ENCODE results near the gene PCDHB13.
"Not testable (repeated sequence)": the region's sequence is repeated elsewhere in the genome, so short reads cannot be mapped to it uniquely, and the experiment has no call there.

PCDHB13 gene
- 0 to 0.07 (median 0.02) reads per million in 18 experiments for total RNA-seq

- not testable (repeated sequence) for DNase-seq
These were observed at the start of gene PCDHB13 for GRCh38 chr5:141213656-141214339. PCDHB13 (plus strand) TSS chr5:141213919; CDS start chr5:141214124, 205 bp downstream.

- no peak for DNase-seq
These were observed 41.1 kb upstream of the PCDHB13 start, which contains the start of gene PCDHB7 for GRCh38 chr5:141172381-141173204. PCDHB7 (plus strand) TSS chr5:141172644; CDS start chr5:141172836, 192 bp downstream.

GRCh38 chr5:141174291-141175104 is 39.2 kb upstream of the PCDHB13 start:
- DNase-seq: not testable (repeated sequence)

GRCh38 chr5:141175933-141176332 is 37.8 kb upstream of the PCDHB13 start:
- DNase-seq: no peak

GRCh38 chr5:141177577-141178191 is 36.0 kb upstream of the PCDHB13 start, which contains the start of gene PCDHB8:
PCDHB8 (plus strand) TSS chr5:141177790; CDS start chr5:141178035, 245 bp downstream.
- DNase-seq: not testable (repeated sequence)

GRCh38 chr5:141179371-141179770 is 34.3 kb upstream of the PCDHB13 start:
- not testable (repeated sequence) for DNase-seq

- not testable (repeated sequence) for DNase-seq
These were observed 33.8 kb upstream of the PCDHB13 start for GRCh38 chr5:141179876-141180275.

- DNase-seq: no peak
These were observed 33.4 kb upstream of the PCDHB13 start for GRCh38 chr5:141180313-141180712.

GRCh38 chr5:141182248-141182647 is 31.5 kb upstream of the PCDHB13 start, which contains the start of gene PCDHB16:
PCDHB16 (plus strand) TSS chr5:141182387; CDS start chr5:141182560, 173 bp downstream.
- no peak for DNase-seq

- DNase-seq: not testable (repeated sequence)
These were observed 29.4 kb upstream of the PCDHB13 start for GRCh38 chr5:141184117-141184855.

- DNase-seq: no peak
These were observed 26.7 kb upstream of the PCDHB13 start, which contains the start of gene PCDHB9 for GRCh38 chr5:141186897-141187512. PCDHB9 (plus strand) TSS chr5:141187161; CDS start chr5:141187319, 158 bp downstream.

- DNase-seq: not testable (repeated sequence)
These were observed 25.0 kb upstream of the PCDHB13 start for GRCh38 chr5:141188682-141189081.

GRCh38 chr5:141189131-141189530 is 24.6 kb upstream of the PCDHB13 start:
- DNase-seq: not testable (repeated sequence)

GRCh38 chr5:141192110-141192725 is 21.5 kb upstream of the PCDHB13 start, which contains the start of gene PCDHB10:
PCDHB10 (plus strand) TSS chr5:141192353; CDS start chr5:141192553, 200 bp downstream.
- DNase-seq: peak in 1 of 2 donors; percentile 17

- not testable (repeated sequence) for DNase-seq
These were observed 19.4 kb upstream of the PCDHB13 start for GRCh38 chr5:141194332-141194731.

- DNase-seq: no peak
These were observed 17.4 kb upstream of the PCDHB13 start for GRCh38 chr5:141196363-141196762.

GRCh38 chr5:141199359-141200235 is 14.1 kb upstream of the PCDHB13 start, which contains the start of gene PCDHB11:
PCDHB11 (plus strand) TSS chr5:141199627; CDS start chr5:141199775, 148 bp downstream.
- DNase-seq: no peak

GRCh38 chr5:141201126-141201525 is 12.6 kb upstream of the PCDHB13 start:
- not testable (repeated sequence) for DNase-seq

GRCh38 chr5:141201646-141202045 is 12.1 kb upstream of the PCDHB13 start:
- DNase-seq: not testable (repeated sequence)

Measured in inflammatory macrophage (primary cell).